ENCODE measurements around the gene LRP11. TPM values are rescaled to one million over a fixed set of nuclear protein-coding genes. Genes with fewer than 3 reads are reported as not detected.
"Not testable (repeated sequence)": the region's sequence is repeated elsewhere in the genome, so short reads cannot be mapped to it uniquely, and the experiment has no call there.

LRP11 gene
- total RNA-seq, 1 donor from 2014 or later: 51.1 TPM

DNA sequence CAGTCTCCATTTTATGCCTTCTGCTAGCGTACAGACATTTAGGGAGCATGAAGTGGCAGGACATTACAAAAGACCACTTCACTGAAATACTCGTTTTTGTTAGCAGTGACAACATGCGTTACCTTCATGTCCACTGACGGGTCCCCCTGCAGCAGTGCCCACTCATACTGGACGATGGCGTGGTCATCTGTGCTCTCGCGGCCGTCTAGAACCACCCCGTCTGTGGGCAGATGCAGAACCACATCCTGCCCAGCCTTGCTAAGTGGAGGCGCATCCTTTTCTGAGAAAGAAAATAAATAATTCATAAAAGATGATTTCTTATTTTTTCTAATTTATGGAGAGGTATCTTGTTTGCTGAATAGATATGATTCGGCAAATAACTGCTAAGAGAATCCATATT lies 11.3 kb downstream of the LRP11 start:
- H3K9me3 ChIP-seq: no peaks in the 10 kb centered on the region
- no peak overlapping the region for H3K4me3 ChIP-seq
- intact Hi-C loops (cut with DNase I): no loop called here
- DNase-seq (no peak), ATAC-seq (no peak)
- H3K27me3 ChIP-seq: no peaks in the 10 kb centered on the region
- TF ChIP-seq, protein P1, sequence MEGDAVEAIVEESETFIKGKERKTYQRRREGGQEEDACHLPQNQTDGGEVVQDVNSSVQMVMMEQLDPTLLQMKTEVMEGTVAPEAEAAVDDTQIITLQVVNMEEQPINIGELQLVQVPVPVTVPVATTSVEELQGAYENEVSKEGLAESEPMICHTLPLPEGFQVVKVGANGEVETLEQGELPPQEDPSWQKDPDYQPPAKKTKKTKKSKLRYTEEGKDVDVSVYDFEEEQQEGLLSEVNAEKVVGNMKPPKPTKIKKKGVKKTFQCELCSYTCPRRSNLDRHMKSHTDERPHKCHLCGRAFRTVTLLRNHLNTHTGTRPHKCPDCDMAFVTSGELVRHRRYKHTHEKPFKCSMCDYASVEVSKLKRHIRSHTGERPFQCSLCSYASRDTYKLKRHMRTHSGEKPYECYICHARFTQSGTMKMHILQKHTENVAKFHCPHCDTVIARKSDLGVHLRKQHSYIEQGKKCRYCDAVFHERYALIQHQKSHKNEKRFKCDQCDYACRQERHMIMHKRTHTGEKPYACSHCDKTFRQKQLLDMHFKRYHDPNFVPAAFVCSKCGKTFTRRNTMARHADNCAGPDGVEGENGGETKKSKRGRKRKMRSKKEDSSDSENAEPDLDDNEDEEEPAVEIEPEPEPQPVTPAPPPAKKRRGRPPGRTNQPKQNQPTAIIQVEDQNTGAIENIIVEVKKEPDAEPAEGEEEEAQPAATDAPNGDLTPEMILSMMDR (IDR thresholded peaks at IDR 0.05): no peak
- H3K27ac ChIP-seq: no peak overlapping the region
- no peaks in the 10 kb centered on the region for H3K36me3 ChIP-seq
- peaks cover 19% of the 10 kb centered on the region for H3K4me1 ChIP-seq

DNA sequence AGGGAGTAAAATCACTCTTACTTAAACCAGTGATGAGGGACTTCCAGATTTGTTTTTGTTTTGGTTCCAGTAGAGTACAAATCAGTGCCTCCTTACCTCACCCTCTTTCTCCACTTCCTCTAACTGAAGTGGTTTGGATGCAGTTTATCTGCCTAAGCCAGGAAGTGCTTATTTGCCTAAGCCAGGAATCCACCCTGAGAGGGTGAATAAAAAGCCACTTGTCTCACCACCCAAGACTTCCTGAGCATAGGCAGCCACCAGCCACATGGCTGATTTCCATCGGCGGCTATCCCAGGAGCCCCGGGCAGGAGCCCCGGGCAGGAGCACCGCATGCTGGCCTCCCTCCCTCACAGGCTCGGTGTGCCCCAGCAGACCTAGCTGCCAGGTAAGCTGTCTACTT lies 12.0 kb downstream of the LRP11 start:
- Histone ChIP-seq H3K27me3 (no peaks in the 10 kb centered on the region), H3K4me1 (peaks cover 19% of the 10 kb centered on the region), H3K9me3 (no peaks in the 10 kb centered on the region), H3K27ac (no peak overlapping the region), H3K4me3 (no peak overlapping the region), H3K36me3 (no peaks in the 10 kb centered on the region)
- ATAC-seq: peak; percentile 91
- peak; percentile 80 for DNase-seq
- TF ChIP-seq, protein P1 (IDR thresholded peaks at IDR 0.05): no peak
- intact Hi-C loops (cut with DNase I): no loop called here

DNA sequence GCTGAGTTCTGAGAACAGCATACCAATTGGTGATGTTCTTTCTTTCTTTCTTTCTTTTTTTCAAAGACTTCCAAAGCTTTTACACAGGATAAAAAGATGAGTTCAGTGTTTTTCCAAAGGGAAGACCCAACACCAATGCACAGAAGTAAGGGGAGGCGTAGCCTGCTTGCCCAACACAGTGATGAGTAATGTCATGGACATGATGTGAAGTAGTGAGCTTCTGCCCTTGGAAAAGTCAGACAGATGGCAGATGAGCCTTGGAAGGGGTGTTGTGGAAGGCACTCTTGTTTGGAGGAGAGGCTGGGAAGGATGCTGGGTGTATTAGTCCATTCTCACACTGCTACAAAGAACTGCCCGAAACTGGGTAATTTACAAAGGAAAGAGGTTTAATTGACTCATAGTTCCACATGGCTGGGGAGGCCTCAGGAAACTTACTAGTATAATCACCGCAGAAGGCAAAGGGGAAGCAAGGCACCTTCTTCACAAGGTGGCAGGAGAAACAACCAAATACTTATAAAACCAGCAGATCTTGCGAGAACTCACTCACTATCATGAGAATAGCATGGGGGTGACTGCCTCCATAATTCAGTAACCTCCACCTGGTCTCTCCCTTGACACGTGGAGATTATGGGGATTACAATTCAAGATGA lies 12.6 kb downstream of the LRP11 start:
- intact Hi-C loops (cut with DNase I): no loop called here
- H3K27ac ChIP-seq: peak overlapping the region; percentile 19
- DNase-seq: no peak

DNA sequence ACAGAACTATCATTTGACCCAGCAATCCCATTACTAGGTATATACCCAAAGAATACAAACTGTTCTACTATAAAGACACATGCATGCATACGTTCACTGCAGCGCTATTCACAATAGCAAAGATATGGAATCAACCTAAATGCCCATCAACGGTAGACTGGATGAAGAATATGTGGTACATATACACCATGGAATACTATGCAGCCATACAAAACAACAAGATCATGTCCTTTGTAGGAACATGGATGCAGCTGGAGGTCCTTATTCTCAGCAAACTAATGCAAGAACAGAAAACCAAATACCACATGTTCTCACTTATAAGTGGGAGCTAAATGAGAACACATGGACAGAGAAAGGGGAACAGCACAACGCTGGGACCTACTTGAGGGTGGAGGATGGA lies 15.8 kb downstream of the LRP11 start:
- H3K36me3 ChIP-seq; H3K4me3 ChIP-seq; H3K9me3 ChIP-seq; ATAC-seq; intact Hi-C loops (cut with DNase I); DNase-seq; H3K27ac ChIP-seq; H3K27me3 ChIP-seq: not testable (repeated sequence)
- H3K4me1 ChIP-seq: peaks cover 16% of the 10 kb centered on the region

More for the DNA sequence above, 12.6 kb downstream of the LRP11 start:
- H3K4me3 ChIP-seq: no peak overlapping the region
- peaks cover 20% of the 10 kb centered on the region for H3K4me1 ChIP-seq
- H3K36me3 ChIP-seq: no peaks in the 10 kb centered on the region
- no peak for ATAC-seq
- H3K9me3 ChIP-seq: no peaks in the 10 kb centered on the region
- no peaks in the 10 kb centered on the region for H3K27me3 ChIP-seq
- TF ChIP-seq, protein P1 (IDR thresholded peaks at IDR 0.05): no peak

DNA sequence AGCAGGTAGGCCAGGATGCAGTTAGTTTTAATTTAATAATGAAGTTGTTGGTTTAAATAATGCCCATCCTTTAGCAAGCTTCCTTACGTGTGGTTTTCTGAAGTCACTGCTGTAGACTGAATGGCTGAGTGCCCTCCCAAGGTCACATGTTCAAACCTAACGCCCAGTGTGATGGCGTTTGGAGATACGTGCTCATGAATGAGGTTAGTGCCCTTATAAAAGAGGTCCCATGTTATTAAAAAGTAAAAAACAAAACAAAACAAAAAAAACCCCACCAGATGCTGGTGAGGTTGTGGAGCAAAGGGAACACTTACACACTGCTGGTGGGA lies 16.3 kb downstream of the LRP11 start:
- DNase-seq: no peak
- H3K27me3 ChIP-seq: no peaks in the 10 kb centered on the region
- H3K36me3 ChIP-seq: no peaks in the 10 kb centered on the region
- peaks cover 16% of the 10 kb centered on the region for H3K4me1 ChIP-seq
- no peaks in the 10 kb centered on the region for H3K9me3 ChIP-seq
- no peak for ATAC-seq
- H3K27ac ChIP-seq: no peak overlapping the region
- H3K4me3 ChIP-seq: no peak overlapping the region
- TF ChIP-seq, protein P1 (IDR thresholded peaks at IDR 0.05): no peak
- intact Hi-C loops (cut with DNase I): no loop called here

DNA sequence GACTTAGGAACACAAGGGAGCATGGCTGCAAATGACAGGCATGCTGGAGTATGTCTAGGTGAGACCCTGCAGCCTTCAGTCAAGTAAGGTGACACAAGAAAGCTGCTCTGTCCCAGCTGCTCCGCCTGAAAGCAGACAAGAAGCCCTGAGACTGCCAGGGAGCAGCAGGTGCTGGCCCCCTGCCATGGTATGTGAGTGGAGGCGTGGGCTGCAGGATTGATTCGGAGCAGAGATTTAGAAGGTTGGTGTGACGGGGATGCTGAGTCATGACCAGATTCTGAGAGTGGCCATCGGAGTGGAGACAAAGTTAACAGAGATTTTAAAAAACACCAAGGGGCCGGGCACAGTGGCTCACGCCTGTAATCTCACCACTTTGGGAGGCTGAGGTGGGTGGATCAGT lies 17.8 kb downstream of the LRP11 start:
- intact Hi-C loops (cut with DNase I): no loop called here
- ATAC-seq (peak; percentile 77), DNase-seq (peak; percentile 83)
- no peak overlapping the region for H3K27ac ChIP-seq
- TF ChIP-seq, protein P1 (IDR thresholded peaks at IDR 0.05): no peak
- no peak overlapping the region for H3K4me3 ChIP-seq
- no peaks in the 10 kb centered on the region for H3K36me3 ChIP-seq
- H3K9me3 ChIP-seq: no peaks in the 10 kb centered on the region
- peaks cover 9% of the 10 kb centered on the region for H3K4me1 ChIP-seq
- no peaks in the 10 kb centered on the region for H3K27me3 ChIP-seq
